GM19463 (cell line): ENCODE measurements around the gene RAB36.

Source experiments
- ATAC-seq: cut with Tn5 transposase; IDR thresholded peaks from one replicate; pipeline ENCODE4 v1.9.1; 2021; ENCODE audit warnings: mild to moderate bottlenecking, moderate library complexity; ENCODE audit not compliant: unreplicated experiment

RAB36 gene

GRCh38 chr22:23108249-23109078 lies 36.8 kb upstream of the RAB36 start:
- ATAC-seq = no peak

GRCh38 chr22:23109079-23109347 lies 36.3 kb upstream of the RAB36 start:
- ATAC-seq = no peak

- ATAC-seq = no peak
Measured at GRCh38 chr22:23109441-23109978, 35.8 kb upstream of the RAB36 start.

- no peak for ATAC-seq
Measured at GRCh38 chr22:23110190-23110921, 34.9 kb upstream of the RAB36 start.

- ATAC-seq = no peak
Measured at GRCh38 chr22:23110922-23111527, 34.3 kb upstream of the RAB36 start.

GRCh38 chr22:23112472-23113012 lies 32.7 kb upstream of the RAB36 start:
- no peak for ATAC-seq

GRCh38 chr22:23113067-23113846 lies 32.0 kb upstream of the RAB36 start:
- ATAC-seq = no peak

GRCh38 chr22:23113847-23114720 lies 31.2 kb upstream of the RAB36 start:
- ATAC-seq = no peak

GRCh38 chr22:23114721-23115020 lies 30.6 kb upstream of the RAB36 start:
- ATAC-seq = no peak

- no peak for ATAC-seq
Measured at GRCh38 chr22:23115369-23115768, 29.9 kb upstream of the RAB36 start.

GRCh38 chr22:23115825-23116494 lies 29.3 kb upstream of the RAB36 start:
- ATAC-seq = no peak

- no peak for ATAC-seq
Measured at GRCh38 chr22:23116506-23117263, 28.6 kb upstream of the RAB36 start.

GRCh38 chr22:23117275-23117674 lies 28.0 kb upstream of the RAB36 start:
- no peak for ATAC-seq

GRCh38 chr22:23117891-23118646 lies 27.2 kb upstream of the RAB36 start:
- ATAC-seq = no peak

GRCh38 chr22:23118647-23119493 lies 26.4 kb upstream of the RAB36 start:
- no peak for ATAC-seq

- no peak for ATAC-seq
Measured at GRCh38 chr22:23119494-23120414, 25.5 kb upstream of the RAB36 start.
